HG02763 (cell line): Measurements from ENCODE around the gene PIP4K2C.
"Not testable (repeated sequence)": the region's sequence is repeated elsewhere in the genome, so short reads cannot be mapped to it uniquely, and the experiment has no call there.

ENCODE experiments used
- ATAC-seq: cut with Tn5 transposase; IDR thresholded peaks from one replicate; pipeline ENCODE4 v1.9.1; 2021; ENCODE audit warnings: mild to moderate bottlenecking, moderate library complexity; ENCODE audit not compliant: unreplicated experiment

PIP4K2C gene

GRCh38 chr12:57558864-57559263 is 32.1 kb upstream of the PIP4K2C start:
- ATAC-seq = no peak

- ATAC-seq = no peak
Measured at GRCh38 chr12:57560516-57560915, 30.5 kb upstream of the PIP4K2C start.

- not testable (repeated sequence) for ATAC-seq
Measured at GRCh38 chr12:57561117-57561516, 29.9 kb upstream of the PIP4K2C start.

GRCh38 chr12:57563358-57563757 is 27.6 kb upstream of the PIP4K2C start:
- ATAC-seq = no peak

GRCh38 chr12:57564178-57564740 is 26.7 kb upstream of the PIP4K2C start:
- ATAC-seq = no peak

GRCh38 chr12:57568838-57569237 is 22.2 kb upstream of the PIP4K2C start:
- no peak for ATAC-seq

GRCh38 chr12:57569858-57570257 is 21.1 kb upstream of the PIP4K2C start:
- no peak for ATAC-seq

- ATAC-seq = not testable (repeated sequence)
Measured at GRCh38 chr12:57570438-57570837, 20.6 kb upstream of the PIP4K2C start.

GRCh38 chr12:57571926-57572762 is 18.8 kb upstream of the PIP4K2C start:
- ATAC-seq = no peak

- ATAC-seq = no peak
Measured at GRCh38 chr12:57574795-57575194, 16.2 kb upstream of the PIP4K2C start.

GRCh38 chr12:57575771-57576612 is 15.0 kb upstream of the PIP4K2C start:
- ATAC-seq = no peak

GRCh38 chr12:57576613-57577160 is 14.3 kb upstream of the PIP4K2C start:
- ATAC-seq = no peak

GRCh38 chr12:57577981-57578758 is 12.8 kb upstream of the PIP4K2C start:
- no peak for ATAC-seq

- no peak for ATAC-seq
Measured at GRCh38 chr12:57579011-57579410, 12.0 kb upstream of the PIP4K2C start.

GRCh38 chr12:57579677-57580465 is 11.1 kb upstream of the PIP4K2C start:
- no peak for ATAC-seq

GRCh38 chr12:57580466-57580795 is 10.6 kb upstream of the PIP4K2C start:
- ATAC-seq = no peak

GRCh38 chr12:57581802-57582201 is 9.2 kb upstream of the PIP4K2C start:
- ATAC-seq = no peak

- ATAC-seq = no peak
Measured at GRCh38 chr12:57582440-57582839, 8.6 kb upstream of the PIP4K2C start.

GRCh38 chr12:57583008-57583831 is 7.8 kb upstream of the PIP4K2C start:
- ATAC-seq = peak; percentile 93
